Natural killer cell treated with Interleukin-12 subunit alpha and Interleukin-12 subunit beta and Interleukin-15 and Interleukin-18, amount 100 ng/mL, for 72 hours (primary cell): ENCODE measurements around the gene TTYH2. TPM values are rescaled to one million over a fixed set of nuclear protein-coding genes. Genes with fewer than 3 reads are reported as not detected.
"Not testable (repeated sequence)": the region's sequence is repeated elsewhere in the genome, so short reads cannot be mapped to it uniquely, and the experiment has no call there.

Source experiments
- ATAC-seq, 2 donors: fragments of 150-1000 bp; cut with Tn5 transposase in 1 of 2; sonication (Bioruptor Pico), chemical (Tn5 transposase) in 1 of 2; 2 replicates each; pipeline ENCODE4 v1.10.0; 2021
- DNase-seq: peaks from one replicate; pipeline ENCODE4 v3.0.0; 2022; ENCODE audit warnings: low spot score
- H3K27ac Mint-ChIP-seq, 2 donors: 1 replicate in 1 of 2; 2 replicates in 1 of 2; pipeline ENCODE4 v1.8.0; 2022; ENCODE audit warnings: mixed read lengths in 2 of 2, mild to moderate bottlenecking in 1 of 2, moderate library complexity in 1 of 2
- H3K27me3 Mint-ChIP-seq, 2 donors: 1 replicate in 1 of 2; 2 replicates in 1 of 2; pipeline ENCODE4 v1.8.0; 2022; ENCODE audit warnings: mixed read lengths in 2 of 2
- H3K36me3 Mint-ChIP-seq: one replicate; pipeline ENCODE4 v1.8.0; 2022; ENCODE audit warnings: mixed read lengths
- H3K4me1 Mint-ChIP-seq, 2 donors: 1 replicate in 1 of 2; 2 replicates in 1 of 2; pipeline ENCODE4 v1.8.0; 2022; ENCODE audit warnings: low read depth in 2 of 2, mixed read lengths in 2 of 2, mild to moderate bottlenecking in 1 of 2
- H3K4me3 Mint-ChIP-seq: one replicate; pipeline ENCODE4 v1.8.0; 2022; ENCODE audit warnings: mixed read lengths
- H3K9me3 Mint-ChIP-seq: 2 replicates; pipeline ENCODE4 v1.8.0; 2022; ENCODE audit warnings: mixed read lengths
- total RNA-seq, 2 donors: library from RNA; stranded (reverse); gene quantifications; one replicate each; pipeline ENCODE4 v1.2.3, GENCODE V29; 2022

Gene TTYH2
- total RNA-seq, 2 donors from 2014 or later, result 1.5 to 1.9 TPM

DNA sequence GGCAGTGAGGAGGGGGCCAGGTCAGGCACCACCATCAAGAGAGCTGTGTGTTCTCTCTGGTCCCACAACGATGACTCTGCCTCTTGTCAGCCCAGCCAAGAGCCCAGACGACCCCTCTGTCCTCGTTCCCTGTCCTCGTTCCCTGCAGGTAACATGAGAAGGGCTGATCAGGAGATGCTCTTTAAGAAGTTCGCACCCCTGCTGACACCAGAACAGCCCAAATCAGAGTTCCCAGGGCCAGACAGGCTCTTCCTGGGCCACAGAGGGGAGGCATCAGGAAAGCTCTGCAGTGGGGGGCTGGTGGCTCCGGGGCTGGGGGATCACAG is 47.1 kb downstream of the TTYH2 start:
- H3K4me3 Mint-ChIP-seq, result no peak overlapping the region
- ATAC-seq, result no peak
- H3K9me3 Mint-ChIP-seq, result no peaks in the 10 kb centered on the region
- H3K27ac Mint-ChIP-seq, result no peak overlapping the region
- H3K4me1 Mint-ChIP-seq, result no peaks in the 10 kb centered on the region
- no peaks in the 10 kb centered on the region for H3K27me3 Mint-ChIP-seq
- H3K36me3 Mint-ChIP-seq, result no peaks in the 10 kb centered on the region
- DNase-seq, result no peak

DNA sequence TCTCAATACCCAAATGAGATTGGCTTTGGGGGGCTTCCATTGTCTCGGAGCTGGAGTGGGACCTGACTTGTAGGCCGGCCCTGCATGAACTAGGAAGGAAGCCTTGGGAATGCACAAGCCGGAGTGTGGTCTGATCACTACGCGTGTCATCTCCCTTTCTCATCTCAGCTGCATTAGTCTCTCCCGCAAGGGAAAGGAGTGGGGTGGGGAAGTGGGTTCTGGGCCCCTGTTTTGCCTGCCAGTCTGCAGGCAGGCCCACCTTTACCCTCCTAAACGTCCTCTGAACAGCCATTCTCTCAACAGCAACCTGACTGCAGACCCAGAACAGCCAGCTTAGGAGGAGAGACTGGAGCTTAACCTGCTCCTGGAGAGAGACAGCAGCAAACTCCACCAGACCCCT is 49.2 kb downstream of the TTYH2 start:
- Mint-ChIP-seq H3K36me3 (no peaks in the 10 kb centered on the region), H3K4me1 (peaks cover 0 to under 1% of the 10 kb centered on the region in 2 donors), H3K27me3 (peaks cover 2 to 4% of the 10 kb centered on the region in 2 donors), H3K4me3 (no peak overlapping the region), H3K27ac (no peak overlapping the region), H3K9me3 (no peaks in the 10 kb centered on the region)
- DNase-seq, result no peak
- no peak for ATAC-seq

DNA sequence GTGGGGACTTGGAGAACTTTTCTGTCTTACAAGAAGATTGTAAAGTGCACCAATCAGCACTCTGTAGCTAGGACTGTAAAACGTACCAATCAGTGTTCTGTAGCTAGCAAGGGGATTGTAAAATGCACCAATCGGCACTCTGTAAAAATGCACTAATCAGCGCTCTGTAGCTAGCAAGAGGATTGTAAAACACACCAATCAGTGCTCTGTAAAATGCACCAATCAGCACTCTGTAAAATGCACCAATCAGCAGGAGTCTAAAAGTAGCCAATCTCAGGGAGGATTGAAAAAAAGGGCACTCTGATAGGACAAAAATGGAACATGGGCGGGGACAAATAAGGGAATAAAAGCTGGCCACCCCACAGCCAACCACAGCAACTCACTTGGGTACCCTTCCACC is 53.7 kb downstream of the TTYH2 start:
- not testable (repeated sequence) for DNase-seq, H3K36me3 Mint-ChIP-seq, H3K27me3 Mint-ChIP-seq, H3K4me3 Mint-ChIP-seq, ATAC-seq, H3K9me3 Mint-ChIP-seq, H3K27ac Mint-ChIP-seq, H3K4me1 Mint-ChIP-seq

DNA sequence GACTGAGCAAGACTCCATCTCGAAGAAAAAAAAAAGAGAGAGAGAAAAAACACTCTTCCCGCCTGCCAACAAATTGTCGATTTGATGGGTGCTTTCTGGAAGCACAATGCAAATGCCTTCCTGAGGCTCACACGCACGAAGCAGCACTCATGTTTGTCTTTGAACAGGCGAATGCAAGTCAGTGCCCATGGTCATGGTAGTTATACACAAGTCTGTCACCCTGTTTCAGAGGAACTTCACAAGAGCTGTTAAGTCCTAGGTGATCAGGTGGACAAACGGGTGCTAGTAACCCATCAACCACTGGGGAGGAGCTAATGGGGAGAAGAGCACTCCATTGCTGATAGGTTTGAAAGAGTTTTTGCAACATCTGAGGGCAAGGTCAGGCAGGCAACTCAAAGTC is 54.2 kb downstream of the TTYH2 start:
- no peak overlapping the region for H3K4me3 Mint-ChIP-seq
- no peaks in the 10 kb centered on the region for H3K9me3 Mint-ChIP-seq

DNA sequence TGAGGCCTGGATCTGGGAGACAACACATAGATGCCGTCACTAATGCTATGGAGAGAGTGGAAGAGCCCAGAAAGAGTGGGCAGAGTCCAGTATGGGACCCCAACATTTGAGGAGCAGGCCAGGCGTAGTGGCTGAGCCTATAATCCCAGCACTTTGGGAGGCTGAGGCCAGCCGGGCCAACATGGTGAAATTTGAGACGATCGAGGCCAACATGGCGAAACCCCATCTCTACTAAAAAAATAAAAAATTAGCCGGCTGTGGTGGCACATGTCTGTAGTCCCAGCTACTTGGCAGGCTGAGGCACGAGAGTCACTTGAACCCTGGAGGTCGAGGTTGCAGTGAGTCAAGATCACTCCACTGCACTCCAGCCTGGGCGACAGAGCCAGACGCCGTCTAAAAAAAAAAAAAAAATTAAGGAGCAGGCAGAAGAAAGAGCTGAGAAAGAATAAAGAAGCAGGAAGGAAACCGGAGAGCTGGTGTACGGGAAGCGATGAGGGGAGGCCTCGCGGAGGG is 54.7 kb downstream of the TTYH2 start:
- Mint-ChIP-seq H3K36me3 (no peaks in the 10 kb centered on the region), H3K4me3 (no peak overlapping the region), H3K9me3 (no peaks in the 10 kb centered on the region), H3K27me3 (peaks cover 7 to 8% of the 10 kb centered on the region in 2 donors), H3K4me1 (peaks cover 2 to 7% of the 10 kb centered on the region in 2 donors), H3K27ac (no peak overlapping the region)
- ATAC-seq (no peak), DNase-seq (no peak)

More for the DNA sequence above, 54.2 kb downstream of the TTYH2 start:
- no peaks in the 10 kb centered on the region for H3K36me3 Mint-ChIP-seq
- no peak for ATAC-seq
- H3K4me1 Mint-ChIP-seq, result peaks cover 0 to 5% of the 10 kb centered on the region in 2 donors
- peaks cover 7 to 8% of the 10 kb centered on the region in 2 donors for H3K27me3 Mint-ChIP-seq
- H3K27ac Mint-ChIP-seq, result no peak overlapping the region
- no peak for DNase-seq

DNA sequence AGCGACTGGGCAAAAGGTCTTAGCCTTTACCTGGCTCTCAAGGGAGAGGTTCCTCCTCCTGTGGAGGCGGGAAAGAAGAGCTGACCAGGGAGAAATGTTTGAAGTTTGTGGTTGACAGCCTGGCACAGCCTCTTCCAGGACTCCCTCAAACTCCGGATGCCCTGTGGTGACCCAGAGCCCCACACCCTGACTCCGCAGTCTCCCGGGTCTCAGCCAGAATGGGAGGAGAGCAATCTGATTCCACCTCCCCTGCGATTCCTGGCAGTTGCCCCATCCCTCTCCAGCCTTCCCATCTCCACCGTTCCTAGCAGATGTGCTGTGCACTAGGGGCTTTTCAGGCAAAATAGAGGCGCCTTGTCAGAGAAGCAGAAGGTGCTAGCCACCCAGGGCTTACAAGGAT is 55.2 kb downstream of the TTYH2 start:
- DNase-seq (no peak), ATAC-seq (no peak)
- peaks cover 7 to 8% of the 10 kb centered on the region in 2 donors for H3K4me1 Mint-ChIP-seq
- H3K4me3 Mint-ChIP-seq, result no peak overlapping the region
- H3K36me3 Mint-ChIP-seq, result no peaks in the 10 kb centered on the region
- no peaks in the 10 kb centered on the region for H3K9me3 Mint-ChIP-seq
- no peak overlapping the region for H3K27ac Mint-ChIP-seq
- H3K27me3 Mint-ChIP-seq, result peaks cover 7 to 8% of the 10 kb centered on the region in 2 donors

DNA sequence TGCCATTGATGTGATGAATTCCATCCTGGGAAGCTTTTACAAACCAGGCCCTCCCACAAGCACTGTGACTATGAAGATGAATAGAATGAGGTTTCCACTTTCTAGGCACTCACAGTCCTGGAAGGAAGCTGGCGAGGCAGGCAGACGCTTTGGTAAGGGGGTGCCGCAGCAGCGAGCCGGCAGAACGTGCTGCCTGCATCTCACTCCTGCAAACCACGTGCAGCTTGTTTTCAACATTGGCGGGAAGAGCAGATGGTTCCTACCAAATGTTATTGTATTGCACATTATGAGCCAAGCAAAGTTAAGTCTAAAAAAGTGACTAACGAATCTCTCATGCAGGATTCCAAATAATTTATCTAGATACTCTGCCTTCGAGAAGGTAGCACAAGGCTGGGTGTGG is 57.0 kb downstream of the TTYH2 start:
- no peaks in the 10 kb centered on the region for H3K9me3 Mint-ChIP-seq
- no peak overlapping the region for H3K4me3 Mint-ChIP-seq
- H3K4me1 Mint-ChIP-seq, result peaks cover 22 to 24% of the 10 kb centered on the region in 2 donors
- DNase-seq (no peak), ATAC-seq (no peak)
- no peak overlapping the region for H3K27ac Mint-ChIP-seq
- H3K36me3 Mint-ChIP-seq, result no peaks in the 10 kb centered on the region
- H3K27me3 Mint-ChIP-seq, result peaks cover 7 to 8% of the 10 kb centered on the region in 2 donors

DNA sequence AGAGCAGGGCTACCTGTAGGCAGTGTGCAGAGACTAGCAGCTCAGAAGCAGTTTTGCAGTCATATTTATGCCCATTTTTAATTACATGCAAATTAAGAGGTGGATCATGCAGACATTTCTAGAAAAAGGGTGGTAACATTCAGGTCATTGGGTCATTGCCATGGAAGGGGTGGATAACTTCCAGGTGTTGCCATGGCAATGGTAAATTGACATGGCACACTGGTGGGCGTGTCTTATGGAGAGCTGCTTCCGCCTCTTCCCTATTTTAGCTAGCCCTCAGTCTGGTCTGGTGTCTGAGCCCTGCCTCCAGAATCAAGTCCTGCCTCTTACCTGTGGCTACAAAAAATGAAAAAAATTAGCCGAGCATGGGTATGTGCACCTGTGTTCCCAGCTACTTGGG is 57.9 kb downstream of the TTYH2 start:
- Mint-ChIP-seq H3K4me3 (no peak overlapping the region), H3K27me3 (peaks cover 7 to 8% of the 10 kb centered on the region in 2 donors), H3K27ac (no peak overlapping the region), H3K36me3 (no peaks in the 10 kb centered on the region), H3K9me3 (no peaks in the 10 kb centered on the region), H3K4me1 (peaks cover 22 to 24% of the 10 kb centered on the region in 2 donors)
- no peak for DNase-seq
- no peak for ATAC-seq

DNA sequence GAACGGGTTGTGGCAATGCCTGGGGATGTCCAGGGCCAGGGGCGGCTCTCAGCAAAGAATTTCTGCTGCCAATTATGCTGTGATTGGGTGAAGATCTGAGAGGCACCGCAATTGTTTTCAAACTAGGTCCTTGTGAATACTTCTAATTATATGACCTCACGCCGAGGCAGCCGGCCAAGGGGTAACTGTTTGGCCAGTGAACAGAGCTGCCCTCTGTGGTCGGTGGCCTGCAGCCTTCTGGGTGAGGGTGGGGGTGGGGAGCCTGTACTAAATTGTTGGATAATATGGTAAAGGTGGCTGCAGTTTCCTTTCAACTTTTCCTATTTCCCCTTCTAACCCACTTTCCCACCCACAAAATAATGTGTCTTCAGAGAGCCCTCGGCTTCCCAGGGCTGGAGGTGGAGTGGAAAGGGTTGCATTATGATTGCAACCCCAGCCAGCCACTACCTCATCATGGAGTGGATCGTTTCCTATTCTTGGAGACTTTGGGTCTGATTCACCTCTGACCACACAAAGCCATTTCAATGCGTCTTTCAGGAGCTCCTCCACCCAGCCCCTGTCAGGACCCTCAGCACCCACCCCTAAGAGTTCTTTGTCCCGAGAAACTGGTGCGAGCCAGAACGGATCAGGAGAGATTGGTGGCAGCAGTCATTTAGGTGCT is 58.7 kb downstream of the TTYH2 start:
- ATAC-seq, result no peak
- H3K27me3 Mint-ChIP-seq, result peaks cover 7% of the 10 kb centered on the region in 2 donors
- no peaks in the 10 kb centered on the region for H3K9me3 Mint-ChIP-seq
- peaks cover 24 to 27% of the 10 kb centered on the region in 2 donors for H3K4me1 Mint-ChIP-seq
- no peak for DNase-seq
- H3K36me3 Mint-ChIP-seq, result no peaks in the 10 kb centered on the region
- H3K4me3 Mint-ChIP-seq, result no peak overlapping the region
- peak overlapping the region in 1 of 2 donors; percentile 13 for H3K27ac Mint-ChIP-seq

DNA sequence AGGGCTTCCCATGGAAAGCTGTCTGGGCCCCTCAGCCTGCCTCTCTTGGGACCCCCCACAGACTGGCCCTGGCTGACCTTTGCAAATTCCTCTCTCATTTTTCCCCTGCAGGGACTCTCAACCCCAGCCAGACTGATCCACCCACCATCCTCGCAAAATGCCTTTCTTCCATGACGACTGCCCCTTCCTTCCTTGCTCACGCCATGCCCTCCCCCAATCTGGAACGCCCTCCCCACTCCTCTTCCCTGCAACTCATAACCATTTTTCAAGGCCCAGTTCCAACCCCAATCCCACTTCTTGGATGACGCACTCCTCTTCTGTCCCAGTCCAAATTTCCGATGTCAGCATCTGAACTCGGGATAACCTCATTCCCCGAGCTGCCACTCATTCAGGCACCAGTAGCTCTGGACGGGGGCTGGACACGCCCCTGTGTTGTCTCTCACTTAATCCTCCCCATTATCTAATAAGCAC is 59.4 kb downstream of the TTYH2 start:
- no peak overlapping the region for H3K4me3 Mint-ChIP-seq
- no peak for ATAC-seq

DNA sequence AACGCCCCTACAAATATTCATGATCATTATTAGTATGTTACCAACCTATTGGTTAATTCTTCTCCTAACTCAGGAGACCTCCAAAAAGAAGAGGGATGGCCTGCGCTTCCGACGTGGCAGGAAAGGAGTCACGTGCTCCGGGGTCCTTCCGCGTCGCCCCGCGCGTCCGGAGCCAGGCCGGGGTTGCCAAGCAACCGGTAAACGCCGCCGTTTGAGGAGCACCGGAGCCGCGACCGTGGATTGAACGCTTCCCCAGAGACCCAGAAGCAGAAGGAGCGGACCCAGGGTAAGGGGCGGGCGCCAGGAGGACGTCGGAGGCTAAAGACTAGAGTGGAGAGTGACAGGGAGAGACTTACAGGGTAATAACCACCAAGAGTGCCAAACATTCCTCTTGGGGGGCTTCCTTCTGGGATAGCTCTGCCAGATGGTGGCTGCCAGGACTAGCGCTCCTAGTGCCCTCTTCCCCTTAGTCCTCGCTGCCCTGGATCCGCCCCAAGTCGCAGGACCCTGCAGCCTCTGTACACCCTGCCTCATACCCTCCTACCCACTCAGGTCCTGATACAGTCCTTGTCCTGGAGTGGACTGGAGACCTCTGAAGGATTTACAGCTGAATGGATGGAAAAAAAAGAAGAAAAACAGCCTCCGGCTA is 60.8 kb downstream of the TTYH2 start, which contains the start of gene DNAI2:
DNAI2 (plus strand) TSS at position 175 of the 649 bp plus-strand sequence. CDS start 7,584 bp downstream, outside the sequence.
- ATAC-seq, result peak; percentile 36 to 54
- H3K4me1 Mint-ChIP-seq, result peaks cover 23 to 24% of the 10 kb centered on the region in 2 donors
- H3K36me3 Mint-ChIP-seq, result no peaks in the 10 kb centered on the region
- no peaks in the 10 kb centered on the region for H3K27me3 Mint-ChIP-seq
- peak within 1 kb of the TSS; percentile 13 to 30 for H3K27ac Mint-ChIP-seq
- H3K4me3 Mint-ChIP-seq, result peak within 1 kb of the TSS; percentile 74
- no peak for DNase-seq
- no peaks in the 10 kb centered on the region for H3K9me3 Mint-ChIP-seq

More for the DNA sequence above, 59.4 kb downstream of the TTYH2 start:
- H3K27ac Mint-ChIP-seq, result peak overlapping the region in 1 of 2 donors; percentile 13
- peaks cover 2 to 4% of the 10 kb centered on the region in 2 donors for H3K27me3 Mint-ChIP-seq
- no peak for DNase-seq
- H3K36me3 Mint-ChIP-seq, result no peaks in the 10 kb centered on the region
- H3K4me1 Mint-ChIP-seq, result peaks cover 24 to 25% of the 10 kb centered on the region in 2 donors
- no peaks in the 10 kb centered on the region for H3K9me3 Mint-ChIP-seq

DNA sequence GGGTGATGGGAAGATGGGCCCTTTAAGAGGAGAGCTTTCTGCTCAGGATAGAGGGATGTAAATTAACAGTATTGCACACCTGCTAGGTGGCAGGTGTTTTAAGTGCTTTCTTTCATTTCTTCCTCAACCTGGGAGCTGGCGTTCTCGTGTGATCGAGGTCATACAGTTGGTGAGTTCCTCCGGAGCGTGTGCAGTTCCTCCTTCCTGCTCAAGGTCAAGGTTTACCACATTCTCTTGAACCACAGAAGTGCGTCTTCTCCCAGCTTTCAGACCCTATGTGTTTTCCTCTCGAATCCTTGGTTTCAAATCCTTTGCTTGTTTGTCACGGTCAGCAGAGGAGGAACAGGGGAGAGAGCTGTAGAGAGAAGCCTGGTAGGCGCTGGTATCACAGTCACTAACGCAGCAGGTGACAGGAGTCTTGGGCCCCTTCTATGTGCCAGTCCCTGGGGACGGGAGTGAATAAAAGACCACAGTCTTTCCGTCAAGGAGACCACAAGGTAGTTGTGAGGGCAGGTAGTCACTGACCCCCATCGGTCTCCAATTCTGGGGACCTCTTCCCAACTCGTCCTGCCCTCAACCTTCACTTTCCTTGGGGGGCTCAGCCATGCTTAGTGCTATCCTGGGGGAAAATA is 61.5 kb downstream of the TTYH2 start:
- DNase-seq (no peak), ATAC-seq (no peak)
- Mint-ChIP-seq H3K9me3 (no peaks in the 10 kb centered on the region), H3K27me3 (no peaks in the 10 kb centered on the region), H3K4me1 (peaks cover 25 to 26% of the 10 kb centered on the region in 2 donors), H3K36me3 (no peaks in the 10 kb centered on the region), H3K4me3 (peak overlapping the region; percentile 74), H3K27ac (no peak overlapping the region)

DNA sequence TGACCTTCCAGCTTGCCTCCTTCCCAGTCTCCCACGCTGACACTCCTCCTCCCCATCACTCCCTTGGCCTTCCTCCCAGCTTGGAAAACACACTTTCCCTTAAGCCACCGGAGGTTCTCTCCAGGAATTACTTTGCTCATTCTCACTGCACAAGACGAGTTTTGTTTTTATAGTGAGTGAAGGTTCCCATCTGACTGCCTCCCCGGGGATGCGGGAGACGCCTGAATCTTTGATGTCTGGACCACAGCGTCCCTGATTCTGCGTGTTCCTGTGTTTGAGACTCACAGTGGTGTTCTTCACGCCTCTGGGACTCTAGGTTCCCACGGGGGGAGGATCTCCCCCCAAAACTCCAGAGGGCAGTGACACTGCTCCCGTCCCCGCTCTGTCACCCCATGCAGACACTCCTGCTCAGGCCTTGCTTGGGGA is 62.7 kb downstream of the TTYH2 start:
- no peaks in the 10 kb centered on the region for H3K27me3 Mint-ChIP-seq
- H3K4me1 Mint-ChIP-seq, result peaks cover 29 to 34% of the 10 kb centered on the region in 2 donors
- H3K4me3 Mint-ChIP-seq, result no peak overlapping the region
- no peak overlapping the region for H3K27ac Mint-ChIP-seq
- no peaks in the 10 kb centered on the region for H3K36me3 Mint-ChIP-seq
- DNase-seq (no peak), ATAC-seq (no peak)
- H3K9me3 Mint-ChIP-seq, result no peaks in the 10 kb centered on the region

DNA sequence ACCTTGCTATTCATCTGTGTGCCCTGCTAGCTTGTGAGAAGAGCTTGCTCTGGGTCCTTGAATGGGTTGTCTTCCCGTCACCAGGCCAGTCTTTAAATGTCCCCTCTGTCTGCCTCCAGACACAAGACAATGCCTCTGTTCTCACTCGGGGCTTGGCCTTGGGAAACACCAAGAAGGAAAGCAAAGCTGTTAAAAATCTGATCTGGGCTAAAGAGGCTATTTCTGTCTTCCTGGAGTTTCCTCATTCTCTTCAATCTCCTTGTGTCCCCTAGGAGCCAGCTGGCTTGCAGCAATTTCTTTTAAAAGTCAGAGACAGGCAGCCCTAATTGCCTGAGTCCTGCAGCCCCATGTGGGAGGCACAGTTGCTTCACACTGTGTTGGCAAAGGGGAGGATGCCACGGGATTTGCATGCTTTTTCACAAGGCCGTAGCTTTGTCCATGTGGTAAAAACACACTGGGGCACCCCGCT is 63.2 kb downstream of the TTYH2 start:
- DNase-seq (no peak), ATAC-seq (no peak)
- H3K27me3 Mint-ChIP-seq, result no peaks in the 10 kb centered on the region
- H3K4me1 Mint-ChIP-seq, result peaks cover 29 to 34% of the 10 kb centered on the region in 2 donors
- no peak overlapping the region for H3K4me3 Mint-ChIP-seq
- H3K9me3 Mint-ChIP-seq, result no peaks in the 10 kb centered on the region
- no peak overlapping the region for H3K27ac Mint-ChIP-seq
- no peaks in the 10 kb centered on the region for H3K36me3 Mint-ChIP-seq
